NCI-H446 (cell line): ENCODE results near the gene SDR42E2.
"Not testable (repeated sequence)": the region's sequence is repeated elsewhere in the genome, so short reads cannot be mapped to it uniquely, and the experiment has no call there.

ENCODE experiments used
- DNase-seq, 2 experiments: peaks; one replicate each; lab custom pipeline; 2025; lab: John Stamatoyannopoulos, UW

SDR42E2 gene

DNA sequence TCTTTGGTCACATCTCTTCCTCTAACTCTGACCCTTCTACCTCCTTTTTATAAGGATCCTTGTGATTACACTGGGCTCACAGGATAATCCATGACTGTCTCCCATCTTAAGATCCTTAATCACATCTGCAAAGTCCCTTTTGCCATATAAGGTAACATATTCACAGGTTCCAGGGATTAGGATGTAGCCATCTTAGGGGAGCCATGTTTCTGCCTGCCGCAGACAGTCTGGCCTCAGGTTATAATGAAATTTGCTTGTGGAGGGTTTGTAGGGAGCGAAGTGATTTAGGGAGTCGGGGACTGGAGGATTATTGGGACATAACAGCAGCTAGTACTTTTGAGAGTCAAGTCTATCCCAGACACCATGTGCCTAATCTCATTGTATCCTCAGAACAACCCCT lies 51.5 kb downstream of the SDR42E2 start:
- DNase-seq = no peak

DNA sequence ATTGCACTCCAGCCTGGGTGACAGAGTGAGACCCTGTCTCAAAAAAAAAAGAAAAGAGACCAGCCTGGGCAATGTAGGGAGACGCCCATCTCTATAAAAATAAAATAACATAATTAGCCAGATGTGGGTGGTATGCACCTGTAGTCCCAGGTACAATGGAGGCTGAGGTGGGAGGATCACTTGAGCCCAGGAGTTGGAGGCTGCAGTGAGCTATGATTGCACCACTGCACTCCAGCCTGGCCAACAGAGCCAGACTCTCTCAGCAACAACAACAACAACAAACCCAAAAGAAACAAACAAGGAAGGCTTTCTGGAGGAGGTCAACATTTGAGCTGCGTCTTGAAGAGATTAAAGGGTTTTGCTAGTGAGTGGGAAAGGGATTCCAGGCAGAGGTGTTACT lies 52.1 kb downstream of the SDR42E2 start:
- DNase-seq = no peak

DNA sequence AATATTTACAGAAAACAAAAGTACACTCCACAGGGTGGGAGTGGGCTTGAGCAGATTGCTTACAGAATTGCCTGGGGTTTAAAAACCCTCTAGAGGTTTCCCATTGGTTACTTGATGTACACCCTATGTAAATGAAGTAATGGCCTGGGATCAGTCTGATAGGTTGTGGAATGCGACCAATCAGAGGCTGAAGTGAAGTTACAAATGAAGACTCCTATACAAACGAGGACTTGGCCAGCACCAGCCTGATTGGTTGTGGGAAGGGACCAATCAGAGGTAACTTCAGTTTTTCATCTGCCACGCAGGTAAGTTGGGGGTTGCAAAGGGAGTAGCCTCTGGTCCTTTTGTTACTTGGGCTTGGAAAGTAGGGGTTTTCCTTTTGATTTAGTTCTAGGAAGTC lies 52.6 kb downstream of the SDR42E2 start:
- no peak for DNase-seq

DNA sequence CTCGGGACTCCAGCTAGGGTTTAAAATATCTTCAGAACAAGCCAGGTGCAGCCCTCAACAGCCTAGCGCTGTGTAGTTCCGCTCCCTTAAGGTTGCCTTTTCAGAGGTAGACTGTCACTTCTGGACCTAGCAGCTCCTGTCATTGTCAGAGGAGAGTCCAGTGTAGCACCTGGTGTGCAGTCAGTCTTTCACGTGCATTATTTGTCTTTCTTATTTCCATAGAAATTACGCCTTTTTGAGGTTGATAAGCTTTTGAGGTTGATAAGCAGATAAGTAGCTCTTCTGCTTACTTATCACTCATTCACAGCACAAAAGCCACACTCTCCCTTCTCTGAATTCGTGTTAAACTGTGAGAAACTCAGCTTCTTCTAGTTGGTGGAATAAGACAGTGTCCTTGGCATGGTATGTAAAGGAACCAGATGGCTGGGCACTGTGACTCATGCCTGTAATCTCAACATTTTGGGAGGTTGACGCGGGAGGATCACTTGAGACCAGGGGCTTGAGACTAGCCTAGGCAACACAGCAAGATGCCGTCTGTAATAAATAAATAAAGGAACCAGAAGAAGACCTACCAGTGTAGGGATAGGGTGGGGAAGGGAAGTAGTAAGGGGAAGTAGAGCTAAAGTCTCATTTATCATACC lies 54.0 kb downstream of the SDR42E2 start:
- peak; percentile 41 to 81 for DNase-seq

DNA sequence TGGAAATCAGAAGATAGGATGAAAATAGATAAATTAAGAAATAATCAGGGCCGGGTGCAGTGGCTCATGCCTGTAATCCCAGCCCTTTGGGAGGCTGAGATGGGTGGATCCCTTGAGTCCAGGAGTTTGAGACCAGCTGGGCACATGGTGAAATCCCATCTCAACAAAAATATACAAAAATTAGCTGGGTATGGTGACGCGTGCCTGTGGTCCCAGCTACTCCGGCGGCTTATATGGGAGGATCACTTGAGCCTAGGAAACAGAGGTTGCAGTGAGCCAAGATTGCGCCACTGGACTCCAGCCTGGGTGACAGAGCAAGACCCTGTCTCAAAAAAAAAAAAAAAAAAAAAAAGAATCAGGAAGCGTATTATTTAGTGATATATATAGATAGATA lies 54.5 kb downstream of the SDR42E2 start:
- not testable (repeated sequence) for DNase-seq

DNA sequence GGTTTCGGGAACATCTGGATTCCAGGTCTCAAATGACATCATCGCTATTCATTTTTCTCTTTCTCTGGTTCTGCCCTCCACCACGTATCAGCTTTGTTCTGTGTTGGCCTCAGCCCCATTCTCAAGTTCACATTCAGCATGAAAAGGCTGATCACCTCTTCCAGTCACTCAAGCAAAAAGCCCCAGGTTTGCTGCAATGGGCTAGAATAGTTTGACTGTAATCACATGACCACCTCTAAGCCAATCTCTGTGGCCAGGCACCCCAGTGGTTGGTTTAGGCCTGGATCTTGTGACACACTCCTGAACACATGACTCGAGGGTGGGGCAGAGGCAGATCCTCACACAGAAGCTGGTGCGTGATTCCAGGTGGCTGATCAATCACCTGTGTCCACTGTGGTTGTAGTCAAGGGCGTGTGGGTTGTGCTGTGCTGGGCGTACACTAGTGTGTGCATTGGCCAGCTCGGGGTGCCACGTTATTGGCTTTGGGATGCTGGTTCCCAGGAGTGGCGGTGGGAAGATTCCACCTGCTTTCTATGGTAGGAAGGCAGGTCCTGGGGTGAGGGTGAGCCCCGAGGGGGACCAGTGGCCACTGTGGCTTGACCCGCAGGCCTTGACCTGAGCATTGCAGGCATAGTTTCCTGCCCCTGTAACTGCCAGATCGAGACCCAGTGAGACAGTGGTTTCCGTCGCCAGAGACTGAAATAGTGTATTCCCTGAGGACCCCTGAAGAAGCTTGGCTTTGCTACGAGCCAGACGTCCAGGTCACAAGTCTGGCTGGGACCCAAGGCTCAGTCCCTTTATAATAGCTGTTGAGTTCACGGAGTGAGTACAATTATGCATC lies 55.8 kb downstream of the SDR42E2 start:
- DNase-seq = no peak

DNA sequence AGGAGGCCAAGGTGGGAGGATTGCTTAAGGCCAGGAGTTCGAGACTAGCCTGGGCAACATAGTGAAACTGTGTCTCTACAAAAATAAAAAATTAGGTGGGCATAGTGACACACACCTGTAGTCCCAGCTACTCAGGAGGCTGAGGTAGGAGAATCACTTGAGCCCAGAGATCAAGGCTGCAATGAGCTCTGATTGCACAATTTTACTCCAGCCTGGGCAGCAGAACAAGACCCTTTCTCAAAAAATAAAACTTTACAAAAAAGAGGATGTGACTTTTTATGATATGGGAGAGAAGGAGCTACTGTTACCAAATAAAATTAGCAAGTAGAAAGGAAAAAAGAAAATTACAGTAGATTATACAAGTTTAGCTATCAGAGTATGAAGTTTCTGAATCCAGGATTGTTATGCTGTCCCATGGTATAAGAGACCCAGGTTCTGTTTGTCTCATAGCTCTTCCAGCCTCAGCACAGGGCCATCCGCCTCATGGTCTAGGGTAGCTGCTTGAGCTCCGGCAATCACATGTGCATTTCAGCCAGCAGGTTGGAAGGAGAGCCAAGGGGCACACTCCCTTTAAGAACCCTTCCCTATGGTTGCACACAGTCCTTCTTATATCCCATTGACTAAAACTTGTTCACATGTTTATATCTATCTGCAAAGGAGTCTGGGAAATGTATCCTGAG lies 57.2 kb downstream of the SDR42E2 start:
- DNase-seq = no peak

DNA sequence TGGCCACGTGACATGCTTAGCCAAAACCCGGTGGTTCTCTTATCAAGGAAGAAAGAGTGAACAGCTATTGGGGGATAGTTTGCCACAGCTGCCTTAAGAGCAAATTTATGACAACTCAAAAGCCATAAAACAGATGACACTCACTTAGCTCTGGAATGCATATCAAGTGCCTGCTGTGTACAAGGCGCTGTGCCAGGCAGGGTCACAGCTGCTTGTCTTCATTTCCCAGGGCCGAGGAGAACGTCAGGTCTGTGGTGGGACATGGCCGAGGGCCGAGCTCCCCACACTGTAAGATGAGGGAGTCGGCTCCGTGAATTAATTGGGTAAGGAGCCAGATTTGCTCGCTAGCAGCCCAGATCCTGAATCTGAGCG lies 57.7 kb downstream of the SDR42E2 start:
- peak in 1 of 2 experiments; percentile 17 for DNase-seq

DNA sequence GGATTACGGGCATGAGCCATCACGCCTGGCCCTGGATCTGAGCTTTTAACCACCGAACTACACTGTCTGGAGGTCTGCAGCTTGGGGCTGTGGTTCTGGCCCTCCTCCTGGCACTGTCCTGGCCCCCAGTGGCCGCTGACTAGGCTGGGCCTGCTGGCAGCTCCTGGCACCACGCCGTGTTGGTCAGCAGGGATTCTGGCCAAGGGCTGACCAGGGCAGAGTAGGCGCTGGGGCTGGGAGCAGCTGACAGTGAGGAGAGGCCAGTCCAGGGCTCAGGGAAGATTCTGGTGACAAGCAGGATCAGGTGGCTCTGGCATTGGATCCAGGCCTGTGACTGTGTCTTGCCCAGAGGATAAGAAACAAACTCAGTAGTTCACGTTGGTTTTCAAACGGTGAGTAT lies 58.4 kb downstream of the SDR42E2 start:
- no peak for DNase-seq

DNA sequence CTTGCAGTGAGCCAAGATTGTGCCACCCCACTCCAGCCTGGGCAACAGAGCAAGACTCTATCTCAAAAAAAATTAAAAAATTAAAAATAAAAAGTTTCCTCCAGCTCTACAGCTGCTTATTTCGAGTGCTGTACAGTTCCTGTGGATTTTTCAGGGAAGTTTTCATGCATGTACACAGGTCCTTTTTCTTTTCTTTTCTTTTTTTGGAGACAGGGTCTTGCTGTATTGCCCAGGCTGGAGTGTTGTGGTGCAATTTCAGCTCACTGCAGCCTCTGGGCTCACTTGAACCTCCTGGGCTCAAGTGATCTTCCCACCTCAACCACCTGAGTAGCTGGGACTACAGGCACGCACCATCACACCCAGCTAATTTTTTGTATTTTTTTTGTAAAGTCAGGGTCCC lies 59.7 kb downstream of the SDR42E2 start:
- DNase-seq = no peak

DNA sequence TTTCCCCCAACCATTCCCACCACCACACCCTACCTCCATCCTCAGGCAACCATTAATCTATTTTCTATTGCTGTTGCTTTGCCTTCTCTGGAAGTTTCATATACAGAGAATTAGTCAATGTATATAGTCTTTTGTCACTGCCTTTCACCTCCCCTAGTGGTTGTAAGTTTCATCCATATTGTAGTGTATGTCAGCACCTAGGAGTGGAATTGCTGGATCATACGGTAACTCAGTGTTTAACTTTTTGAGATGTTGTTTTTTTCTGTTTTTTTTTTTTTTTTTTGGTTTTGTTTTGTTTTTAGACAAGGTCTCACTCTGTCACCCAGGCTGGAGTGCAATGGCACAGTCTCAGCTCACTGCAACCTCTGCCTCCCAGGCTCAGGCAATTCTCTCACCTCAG lies 60.7 kb downstream of the SDR42E2 start:
- DNase-seq = no peak

DNA sequence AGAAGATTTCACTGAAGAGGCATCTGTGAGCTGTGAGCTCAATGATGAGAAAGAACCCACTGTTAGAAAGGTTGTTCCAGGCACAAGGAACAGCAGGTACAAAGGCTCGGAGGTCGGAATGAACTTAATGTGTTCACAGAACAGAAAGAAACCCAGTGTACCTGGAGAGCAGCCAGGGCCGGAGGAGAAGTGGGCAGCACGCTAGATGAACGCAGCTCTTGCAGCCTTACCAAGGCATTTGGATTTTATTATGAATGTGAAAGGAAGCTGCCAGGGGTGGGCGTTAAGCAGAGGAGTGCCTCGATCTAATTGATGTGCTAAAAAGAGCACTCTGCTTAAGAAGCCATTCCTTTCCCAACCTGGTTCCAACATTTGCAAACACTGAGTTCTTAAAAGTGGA lies 62.8 kb downstream of the SDR42E2 start:
- DNase-seq = no peak

DNA sequence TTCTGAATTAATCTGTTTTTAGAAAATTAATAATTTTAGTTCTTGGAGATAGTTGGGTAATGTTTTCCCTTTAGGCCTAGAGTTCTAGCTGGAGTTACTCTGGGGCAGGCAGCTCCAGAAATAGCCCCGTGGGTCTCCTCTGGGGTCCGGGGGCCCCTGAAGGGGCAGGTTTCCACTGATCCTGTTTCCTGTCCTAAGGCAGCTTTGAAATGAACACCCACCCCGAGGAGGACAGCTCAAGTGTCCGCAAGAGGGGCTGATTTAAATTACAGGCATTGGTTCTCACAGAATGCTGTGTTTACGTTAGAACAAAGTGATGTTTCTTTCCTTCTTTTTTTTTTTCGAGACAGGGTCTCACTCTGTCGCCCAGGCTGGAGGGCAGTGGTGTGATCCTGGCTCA lies 67.6 kb downstream of the SDR42E2 start:
- no peak for DNase-seq

DNA sequence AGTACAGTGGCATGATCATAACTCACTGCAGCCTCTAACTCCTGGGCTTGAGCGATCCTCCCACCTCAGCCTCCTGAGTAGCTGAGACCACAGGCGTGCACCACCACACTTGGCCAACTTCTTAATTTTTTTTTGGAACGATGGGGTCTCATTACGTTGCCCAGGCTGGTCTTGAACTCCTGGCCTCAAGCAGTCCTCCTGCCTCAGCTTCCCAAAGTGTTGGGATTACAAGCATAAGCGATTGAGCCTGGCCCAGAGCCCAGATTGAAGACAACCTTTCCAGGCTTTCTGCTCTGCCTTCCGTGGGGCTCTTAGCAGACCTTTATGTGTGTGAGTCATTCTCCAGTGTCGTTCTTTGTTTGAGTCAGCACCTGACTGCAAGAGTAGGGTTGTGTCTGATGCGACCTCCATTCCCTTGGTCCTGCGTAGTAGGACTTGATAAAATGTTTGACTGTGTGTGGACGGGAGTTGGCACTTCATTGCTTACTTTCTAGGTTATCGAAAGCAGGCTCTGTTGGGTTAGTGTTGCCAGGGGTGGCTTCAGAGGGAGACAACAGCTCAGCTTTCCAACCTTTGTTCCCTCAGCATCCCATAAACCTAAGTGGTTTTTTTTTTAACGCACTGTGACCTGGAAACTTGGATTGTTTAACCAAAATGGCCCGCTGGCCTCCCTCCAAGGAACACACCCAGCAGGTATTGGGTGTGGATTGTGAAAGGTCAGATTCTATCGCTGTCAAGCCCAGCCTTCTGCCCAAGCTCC lies 70.2 kb downstream of the SDR42E2 start:
- no peak for DNase-seq

DNA sequence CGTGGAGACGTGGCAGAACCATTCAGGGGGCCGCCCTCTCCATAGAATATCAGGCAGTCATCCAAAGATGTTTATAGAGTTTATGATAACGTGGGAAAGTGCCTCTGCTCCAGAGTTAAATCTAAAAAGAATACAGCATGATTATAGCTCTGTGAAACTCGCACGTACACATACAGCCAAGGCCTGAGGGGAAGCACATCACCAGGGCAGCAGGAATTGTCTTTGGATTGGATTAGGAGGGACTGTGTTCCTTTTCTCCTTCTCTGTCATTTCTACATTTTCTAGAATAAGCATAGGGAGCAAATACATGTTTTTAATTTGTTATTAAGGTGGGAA lies 70.7 kb downstream of the SDR42E2 start:
- no peak for DNase-seq

DNA sequence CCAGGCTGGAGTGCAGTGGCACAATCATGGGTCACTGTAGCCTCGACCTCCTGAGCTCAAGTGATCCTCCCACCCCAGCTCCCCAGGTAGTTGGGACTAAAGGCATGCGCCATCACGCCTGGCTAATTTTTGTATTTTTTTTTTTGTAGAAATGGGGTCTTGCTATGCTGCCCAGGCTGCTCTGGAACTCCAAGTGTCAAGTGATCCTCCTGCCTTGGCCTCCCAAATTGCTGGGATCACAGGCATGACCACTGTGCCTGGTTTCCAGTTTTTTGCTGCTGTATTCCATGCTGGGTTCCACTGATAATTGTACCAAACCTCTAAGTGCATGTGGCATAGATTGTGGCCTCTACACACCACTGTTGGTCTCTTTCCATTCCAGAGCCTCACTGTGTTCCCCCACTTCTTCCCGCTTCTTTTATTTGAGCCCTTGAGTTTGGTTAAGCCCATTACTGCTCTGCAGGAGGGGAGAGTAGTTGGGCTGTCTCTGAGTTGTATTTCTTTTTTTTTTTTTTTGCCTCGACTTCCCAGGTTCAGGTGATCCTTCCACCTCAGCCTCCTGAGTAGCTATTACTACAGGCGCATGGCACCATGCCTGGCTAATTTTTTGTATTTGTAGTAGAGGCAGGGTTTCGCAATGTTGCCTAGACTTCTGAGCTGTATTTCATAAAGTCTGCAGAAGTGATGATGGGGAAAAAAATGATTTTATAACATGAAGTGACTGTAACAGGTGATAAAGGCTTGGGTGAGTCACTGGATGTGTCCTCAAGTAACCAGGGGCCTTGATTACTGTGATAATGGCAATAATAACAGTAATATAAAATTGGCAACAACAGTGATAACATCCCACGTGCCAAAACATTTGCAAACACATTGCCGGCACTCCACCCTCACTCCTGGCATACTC lies 73.8 kb downstream of the SDR42E2 start:
- DNase-seq = no peak

DNA sequence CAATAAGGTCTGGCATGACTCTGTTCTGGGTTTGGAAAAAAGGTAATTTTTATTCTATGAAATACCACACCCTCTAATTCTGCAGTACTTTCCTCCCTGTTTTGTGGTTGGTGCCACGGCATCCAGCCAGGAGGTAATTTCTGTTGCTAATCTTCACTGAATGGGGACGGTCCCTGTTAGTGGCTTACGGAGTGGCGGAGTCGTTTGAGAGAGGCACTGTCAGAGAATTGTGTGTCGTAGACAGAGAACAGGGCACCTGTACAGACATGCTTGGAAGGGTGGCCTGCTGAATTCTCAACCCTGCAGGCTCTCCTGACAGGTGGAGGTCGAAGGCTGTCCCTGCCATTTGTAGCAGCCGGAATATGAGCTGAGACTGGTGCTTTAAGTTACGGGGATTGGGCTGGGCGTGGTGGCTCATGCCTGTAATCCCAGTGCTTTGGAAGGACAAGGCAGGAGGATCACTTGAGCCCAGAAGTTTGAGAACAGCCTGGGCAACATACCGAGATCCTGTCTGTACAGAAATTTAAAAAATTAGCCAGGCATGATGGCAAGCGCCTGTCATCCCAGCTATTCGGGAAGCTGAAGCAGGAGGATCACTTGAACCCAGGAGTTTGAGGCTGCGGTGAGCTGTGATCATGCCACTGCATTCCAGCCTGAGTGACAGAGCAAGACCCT lies 77.0 kb downstream of the SDR42E2 start:
- DNase-seq = no peak

DNA sequence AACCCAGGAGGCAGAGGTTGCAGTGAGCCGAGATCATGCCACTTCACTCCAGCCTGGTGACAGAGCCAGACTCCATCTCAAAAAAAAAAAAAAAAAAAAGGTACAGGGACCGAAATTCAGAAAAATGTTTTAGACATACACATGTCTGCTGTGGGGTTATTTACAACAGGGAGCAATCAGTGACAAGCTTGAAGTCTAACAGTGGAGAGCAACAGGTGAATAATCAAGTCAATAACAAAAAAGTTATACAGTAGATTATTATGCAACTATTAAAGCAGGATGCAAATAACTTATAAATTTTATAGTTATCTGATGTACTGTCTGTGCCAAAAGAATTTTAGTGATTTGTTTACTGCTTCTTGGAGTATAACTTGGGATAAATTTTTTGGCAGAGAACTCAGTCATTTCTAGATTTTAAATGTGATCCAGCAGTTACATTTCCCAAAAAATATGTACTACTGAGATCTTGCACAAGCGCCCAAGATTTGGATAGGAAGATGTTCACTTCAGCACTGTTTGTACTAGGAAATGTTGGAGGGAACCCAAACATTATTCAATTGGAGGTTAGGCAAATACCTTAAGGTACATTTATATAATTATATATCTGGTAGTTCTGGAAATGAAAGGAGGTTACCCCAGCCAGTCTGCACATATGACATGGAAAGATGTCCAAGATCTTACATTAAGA lies 77.9 kb downstream of the SDR42E2 start:
- no peak for DNase-seq
